Endodermal cell (in vitro differentiated cells): ENCODE measurements around the gene TTLL5. TPM values are rescaled to one million over a fixed set of nuclear protein-coding genes. Genes with fewer than 3 reads are reported as not detected.
A peak's percentile ranks its signal among the peaks of the same experiment; 100 is the strongest.

Experiments used
- DNase-seq: peaks from one replicate; pipeline ENCODE4 v3.0.0-alpha.2; 2017
- H3K27ac ChIP-seq: 2 replicates; pipeline ENCODE4 v1.5.1; 2013; ENCODE audit warnings: mild to moderate bottlenecking, low read depth, low read length, moderate library complexity
- H3K27me3 ChIP-seq: 2 replicates; pipeline ENCODE4 v1.6.1; 2013; ENCODE audit warnings: mild to moderate bottlenecking, low read length, moderate library complexity; ENCODE audit not compliant: insufficient read depth, control insufficient read depth, poor library complexity, severe bottlenecking
- H3K36me3 ChIP-seq: 2 replicates; pipeline ENCODE4 v1.7.0; 2013; ENCODE audit warnings: mild to moderate bottlenecking, low read length, moderate library complexity; ENCODE audit not compliant: control insufficient read depth, insufficient read depth
- H3K4me1 ChIP-seq: one replicate; pipeline ENCODE4 v1.7.0; 2013; ENCODE audit warnings: low read length; ENCODE audit not compliant: control insufficient read depth, insufficient read depth
- H3K4me3 ChIP-seq: 2 replicates; pipeline ENCODE4 v1.5.1; 2013; ENCODE audit warnings: mild to moderate bottlenecking, low read length, moderate library complexity
- H3K9ac ChIP-seq: 2 replicates; pipeline ENCODE4 v1.6.1; 2013; ENCODE audit warnings: mild to moderate bottlenecking, low read length, moderate library complexity; ENCODE audit not compliant: poor library complexity, severe bottlenecking; ENCODE audit errors: extremely low read depth
- H3K9me3 ChIP-seq: 2 replicates; pipeline ENCODE4 v1.6.1; 2013; ENCODE audit warnings: mild to moderate bottlenecking, low read length, moderate library complexity; ENCODE audit not compliant: control insufficient read depth
- H3K27ac Mint-ChIP-seq: 2 replicates; pipeline ENCODE4 v1.8.0; 2020; ENCODE audit warnings: mixed read lengths
- H3K27me3 Mint-ChIP-seq: 2 replicates; pipeline ENCODE4 v1.8.0; 2021; ENCODE audit warnings: mild to moderate bottlenecking, mixed read lengths; ENCODE audit not compliant: insufficient read depth
- H3K36me3 Mint-ChIP-seq: 2 replicates; pipeline ENCODE4 v1.8.0; 2020; ENCODE audit warnings: low read depth, mixed read lengths
- H3K4me1 Mint-ChIP-seq: 2 replicates; pipeline ENCODE4 v1.8.0; 2020; ENCODE audit warnings: mixed read lengths
- H3K4me3 Mint-ChIP-seq: 2 replicates; pipeline ENCODE4 v1.8.0; 2020; ENCODE audit warnings: mild to moderate bottlenecking, moderate library complexity, mixed read lengths
- H3K9me3 Mint-ChIP-seq: 2 replicates; pipeline ENCODE4 v1.8.0; 2020; ENCODE audit warnings: mild to moderate bottlenecking, mixed read lengths
- WGBS, 2 experiments: methylation state at CpG; one replicate each; pipeline versions ENCODE4 v1.1.5 to v1.1.7; 2013; ENCODE audit warnings: missing lambda C conversion rate in 2 of 2, mixed read lengths in 1 of 2; ENCODE audit not compliant: insufficient coverage in 1 of 2, insufficient read length in 1 of 2; 5-methylcytosine and 5-hydroxymethylcytosine counted together
- total RNA-seq, 2 donors: library from RNA; stranded (reverse); fragmentation: NEBNext Ultra II Directional in 1 of 2; extraction: Animal tissue kit (Norgen Biotek cat#: 25700) in 1 of 2; gene quantifications; 2 replicates in 1 of 2; 3 replicates in 1 of 2; pipeline ENCODE4 v1.2.1, GENCODE V29; 2021
- TF ChIP-seq, protein P1 (sequence below): fragments of 200-600 bp; sonication (generic); conservative IDR thresholded peaks from 2 replicates; pipeline ENCODE4 v1.5.0; 2021; ENCODE audit warnings: antibody characterized with exemption, mild to moderate bottlenecking

TTLL5 gene
- total RNA-seq, 2 donors from 2014 or later, result 50.5 to 54.2 TPM

DNA sequence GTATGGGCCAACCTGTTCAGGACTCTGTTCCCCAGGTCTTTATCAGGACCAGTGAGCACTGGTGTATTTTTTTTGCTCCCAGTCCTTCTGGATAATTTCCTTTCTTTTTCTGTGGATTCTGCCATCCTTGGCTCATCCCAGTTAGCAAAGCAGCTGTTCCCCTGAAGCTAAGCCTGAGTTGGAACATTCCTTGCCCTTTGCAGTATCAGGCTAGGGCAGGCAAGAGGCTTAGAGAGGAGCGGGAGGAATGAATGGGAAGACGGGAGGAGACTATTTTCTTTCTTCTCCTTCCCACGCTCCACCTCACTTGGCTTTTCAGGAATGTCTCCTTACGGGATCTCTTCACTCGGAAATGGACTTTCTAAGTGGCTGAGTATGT lies 29.6 kb upstream of the TTLL5 start:
- Mint-ChIP-seq H3K9me3 (no peaks in the 10 kb centered on the region), H3K27ac (peak overlapping the region; percentile 92), H3K4me3 (peak overlapping the region; percentile 21), H3K4me1 (peaks cover 22% of the 10 kb centered on the region), H3K27me3 (no peaks in the 10 kb centered on the region), H3K36me3 (peaks cover 14% of the 10 kb centered on the region)
- 71 to 83% methylated on average over 2 to 4 of the region's 5 CpGs for WGBS, 2 experiments
- Histone ChIP-seq H3K27me3 (no peaks in the 10 kb centered on the region), H3K27ac (no peak overlapping the region), H3K4me3 (no peak overlapping the region), H3K9ac (no peak overlapping the region), H3K36me3 (peaks cover 11% of the 10 kb centered on the region), H3K4me1 (peaks cover 2% of the 10 kb centered on the region), H3K9me3 (no peaks in the 10 kb centered on the region)
- TF ChIP-seq, protein P1, sequence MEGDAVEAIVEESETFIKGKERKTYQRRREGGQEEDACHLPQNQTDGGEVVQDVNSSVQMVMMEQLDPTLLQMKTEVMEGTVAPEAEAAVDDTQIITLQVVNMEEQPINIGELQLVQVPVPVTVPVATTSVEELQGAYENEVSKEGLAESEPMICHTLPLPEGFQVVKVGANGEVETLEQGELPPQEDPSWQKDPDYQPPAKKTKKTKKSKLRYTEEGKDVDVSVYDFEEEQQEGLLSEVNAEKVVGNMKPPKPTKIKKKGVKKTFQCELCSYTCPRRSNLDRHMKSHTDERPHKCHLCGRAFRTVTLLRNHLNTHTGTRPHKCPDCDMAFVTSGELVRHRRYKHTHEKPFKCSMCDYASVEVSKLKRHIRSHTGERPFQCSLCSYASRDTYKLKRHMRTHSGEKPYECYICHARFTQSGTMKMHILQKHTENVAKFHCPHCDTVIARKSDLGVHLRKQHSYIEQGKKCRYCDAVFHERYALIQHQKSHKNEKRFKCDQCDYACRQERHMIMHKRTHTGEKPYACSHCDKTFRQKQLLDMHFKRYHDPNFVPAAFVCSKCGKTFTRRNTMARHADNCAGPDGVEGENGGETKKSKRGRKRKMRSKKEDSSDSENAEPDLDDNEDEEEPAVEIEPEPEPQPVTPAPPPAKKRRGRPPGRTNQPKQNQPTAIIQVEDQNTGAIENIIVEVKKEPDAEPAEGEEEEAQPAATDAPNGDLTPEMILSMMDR, result no peak
- DNase-seq, result peak; percentile 76

DNA sequence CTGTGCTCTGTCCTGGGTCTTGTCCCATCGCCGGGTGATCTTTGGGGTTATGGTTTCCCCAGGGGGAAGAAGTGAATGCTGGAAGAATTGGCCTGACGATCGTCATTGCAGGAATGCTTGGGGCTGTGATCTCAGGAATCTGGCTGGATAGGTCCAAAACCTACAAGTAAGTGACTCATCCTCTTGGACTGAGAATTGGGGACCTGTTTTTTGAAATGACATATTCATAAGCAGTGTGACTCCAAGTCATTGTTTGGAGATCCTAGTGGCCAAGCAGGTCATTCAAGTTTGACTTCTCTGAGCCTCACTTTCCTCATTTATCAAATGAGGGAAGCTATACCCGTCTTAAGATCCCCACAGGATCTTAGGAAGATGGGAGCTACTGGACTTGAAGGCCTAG lies 26.2 kb upstream of the TTLL5 start:
- no peak for DNase-seq
- TF ChIP-seq, protein P1, result no peak
- Histone ChIP-seq H3K4me1 (peaks cover 2% of the 10 kb centered on the region), H3K9ac (no peak overlapping the region), H3K27me3 (no peaks in the 10 kb centered on the region), H3K4me3 (no peak overlapping the region), H3K27ac (no peak overlapping the region), H3K36me3 (peaks cover 15% of the 10 kb centered on the region), H3K9me3 (no peaks in the 10 kb centered on the region)
- H3K27ac Mint-ChIP-seq, result no peak overlapping the region
- H3K36me3 Mint-ChIP-seq, result peaks cover 32% of the 10 kb centered on the region
- no peak overlapping the region for H3K4me3 Mint-ChIP-seq
- H3K9me3 Mint-ChIP-seq, result no peaks in the 10 kb centered on the region
- H3K27me3 Mint-ChIP-seq, result peaks cover 5% of the 10 kb centered on the region
- peaks cover 17% of the 10 kb centered on the region for H3K4me1 Mint-ChIP-seq
- 89 to 97% methylated on average over 4 to 5 of the region's 5 CpGs for WGBS, 2 experiments

DNA sequence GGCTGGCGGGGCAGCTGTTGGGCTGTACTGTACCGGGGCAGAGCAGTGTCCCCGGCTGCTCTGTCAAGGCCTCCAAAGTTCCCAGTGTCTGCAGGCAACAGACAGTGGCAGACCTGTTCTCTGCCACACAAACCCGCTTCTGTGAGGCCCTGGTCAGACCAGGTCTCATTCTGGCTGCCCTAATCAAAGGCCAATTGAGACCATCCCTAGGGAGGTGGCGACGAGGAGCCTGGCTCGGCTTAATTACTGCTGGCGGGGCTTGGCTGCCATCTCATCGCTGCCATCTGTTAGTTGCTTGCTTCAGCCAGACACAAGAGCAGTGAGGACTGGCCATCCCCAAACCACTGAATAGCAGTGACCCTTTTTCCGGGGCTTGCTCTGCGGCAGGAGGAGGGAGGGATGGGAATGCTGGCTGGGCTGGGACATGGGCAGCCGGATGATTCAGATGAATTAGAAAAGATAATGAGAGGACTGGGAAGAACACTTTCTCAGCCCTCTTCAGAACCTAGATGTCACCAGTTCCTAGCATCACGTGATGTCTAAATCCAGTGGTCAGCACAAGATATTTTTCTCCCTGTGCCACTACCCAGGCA lies 24.9 kb upstream of the TTLL5 start:
- H3K4me3 ChIP-seq, result no peak overlapping the region
- H3K36me3 Mint-ChIP-seq, result peaks cover 34% of the 10 kb centered on the region
- peaks cover under 1% of the 10 kb centered on the region for H3K4me1 ChIP-seq
- H3K9me3 Mint-ChIP-seq, result no peaks in the 10 kb centered on the region
- no peak overlapping the region for H3K9ac ChIP-seq
- no peaks in the 10 kb centered on the region for H3K27me3 ChIP-seq
- peak overlapping the region; percentile 33 for H3K27ac ChIP-seq
- H3K4me3 Mint-ChIP-seq, result no peak overlapping the region
- TF ChIP-seq, protein P1, result no peak
- no peaks in the 10 kb centered on the region for H3K9me3 ChIP-seq
- no peak for DNase-seq
- H3K27ac Mint-ChIP-seq, result no peak overlapping the region
- H3K4me1 Mint-ChIP-seq, result peaks cover 7% of the 10 kb centered on the region
- H3K36me3 ChIP-seq, result peaks cover 18% of the 10 kb centered on the region
- 83 to 91% methylated on average over 7 to 13 of the region's 13 CpGs for WGBS, 2 experiments
- peaks cover 5% of the 10 kb centered on the region for H3K27me3 Mint-ChIP-seq
